ENCODE data around the gene CRACR2A.

CRACR2A gene

GRCh38 chr12:3777206-3777809 is 24.4 kb upstream of the CRACR2A start:
- no peak for TF ChIP-seq REST (IDR thresholded peaks at IDR 0.05; ENCODE audit: insufficient read depth in 1 of 2, low read depth in 2 of 2, low read length in 2 of 2)
- no peak for TF ChIP-seq POLR2AphosphoS5 (IDR thresholded peaks at IDR 0.05; ENCODE audit: low read depth, low read length)
- TF ChIP-seq TAF1 (IDR thresholded peaks at IDR 0.05; ENCODE audit: borderline replicate concordance, insufficient read depth, low read length): no peak
- no peak for TF ChIP-seq SIN3A (IDR thresholded peaks at IDR 0.05; ENCODE audit: borderline replicate concordance, insufficient read depth, low read length)
- no peak for TF ChIP-seq FOXP2 (optimal IDR thresholded peaks at IDR 0.05; ENCODE audit: borderline replicate concordance, extremely low read depth, extremely low read length, insufficient read depth)

- TF ChIP-seq REST (IDR thresholded peaks at IDR 0.05; ENCODE audit: insufficient read depth in 1 of 2, low read depth in 2 of 2, low read length in 2 of 2) (no peak), POLR2AphosphoS5 (IDR thresholded peaks at IDR 0.05; ENCODE audit: low read depth, low read length) (no peak), FOXP2 (optimal IDR thresholded peaks at IDR 0.05; ENCODE audit: borderline replicate concordance, extremely low read depth, extremely low read length, insufficient read depth) (no peak), TAF1 (IDR thresholded peaks at IDR 0.05; ENCODE audit: borderline replicate concordance, insufficient read depth, low read length) (no peak), SIN3A (IDR thresholded peaks at IDR 0.05; ENCODE audit: borderline replicate concordance, insufficient read depth, low read length) (no peak)
These were observed 22.6 kb upstream of the CRACR2A start for GRCh38 chr12:3775385-3776035.

- no peak for TF ChIP-seq TAF1 (IDR thresholded peaks at IDR 0.05; ENCODE audit: borderline replicate concordance, insufficient read depth, low read length)
- TF ChIP-seq REST (IDR thresholded peaks at IDR 0.05; ENCODE audit: insufficient read depth in 1 of 2, low read depth in 2 of 2, low read length in 2 of 2): no peak
- no peak for TF ChIP-seq SIN3A (IDR thresholded peaks at IDR 0.05; ENCODE audit: borderline replicate concordance, insufficient read depth, low read length)
- no peak for TF ChIP-seq FOXP2 (optimal IDR thresholded peaks at IDR 0.05; ENCODE audit: borderline replicate concordance, extremely low read depth, extremely low read length, insufficient read depth)
- TF ChIP-seq POLR2AphosphoS5 (IDR thresholded peaks at IDR 0.05; ENCODE audit: low read depth, low read length): no peak
These were observed 19.5 kb upstream of the CRACR2A start for GRCh38 chr12:3772380-3772779.

- TF ChIP-seq SIN3A (IDR thresholded peaks at IDR 0.05; ENCODE audit: borderline replicate concordance, insufficient read depth, low read length) (no peak), FOXP2 (optimal IDR thresholded peaks at IDR 0.05; ENCODE audit: borderline replicate concordance, extremely low read depth, extremely low read length, insufficient read depth) (no peak), POLR2AphosphoS5 (IDR thresholded peaks at IDR 0.05; ENCODE audit: low read depth, low read length) (no peak), REST (IDR thresholded peaks at IDR 0.05; ENCODE audit: insufficient read depth in 1 of 2, low read depth in 2 of 2, low read length in 2 of 2) (no peak), TAF1 (IDR thresholded peaks at IDR 0.05; ENCODE audit: borderline replicate concordance, insufficient read depth, low read length) (no peak)
These were observed 18.9 kb upstream of the CRACR2A start for GRCh38 chr12:3771853-3772252.
